ENCODE measurements around the gene MGARP. TPM values are rescaled to one million over a fixed set of nuclear protein-coding genes. Genes with fewer than 3 reads are reported as not detected.

The MGARP gene
- total and polyA plus RNA-seq, 8 donors = 0.21 to 0.55 (median 0.40) TPM; not detected in 1

GRCh38 chr4:139295206-139295941 is 15.3 kb upstream of the MGARP start:
- H3K36me3 ChIP-seq = peaks cover 0 to 29% of the 10 kb centered on the region in 2 donors
- no peaks in the 10 kb centered on the region for H3K9me3 ChIP-seq
- H3K4me3 ChIP-seq = peak overlapping the region; percentile 74 to 90
- DNase-seq (peak; percentile 95 to 100 (median 98)), ATAC-seq (peak; percentile 98)
- H3K27me3 ChIP-seq = no peaks in the 10 kb centered on the region
- peak overlapping the region; percentile 76 to 85 for H3K27ac ChIP-seq
- intact Hi-C loops (cut with DNase I) = loop anchor here in 1 of 2 donors (10.0 kb wide), 1 partner anchor 261 kb away; no protein-coding TSS in a partner anchor
- H3K4me1 ChIP-seq = peaks cover 11 to 47% of the 10 kb centered on the region in 2 donors
- TF ChIP-seq, protein P1, sequence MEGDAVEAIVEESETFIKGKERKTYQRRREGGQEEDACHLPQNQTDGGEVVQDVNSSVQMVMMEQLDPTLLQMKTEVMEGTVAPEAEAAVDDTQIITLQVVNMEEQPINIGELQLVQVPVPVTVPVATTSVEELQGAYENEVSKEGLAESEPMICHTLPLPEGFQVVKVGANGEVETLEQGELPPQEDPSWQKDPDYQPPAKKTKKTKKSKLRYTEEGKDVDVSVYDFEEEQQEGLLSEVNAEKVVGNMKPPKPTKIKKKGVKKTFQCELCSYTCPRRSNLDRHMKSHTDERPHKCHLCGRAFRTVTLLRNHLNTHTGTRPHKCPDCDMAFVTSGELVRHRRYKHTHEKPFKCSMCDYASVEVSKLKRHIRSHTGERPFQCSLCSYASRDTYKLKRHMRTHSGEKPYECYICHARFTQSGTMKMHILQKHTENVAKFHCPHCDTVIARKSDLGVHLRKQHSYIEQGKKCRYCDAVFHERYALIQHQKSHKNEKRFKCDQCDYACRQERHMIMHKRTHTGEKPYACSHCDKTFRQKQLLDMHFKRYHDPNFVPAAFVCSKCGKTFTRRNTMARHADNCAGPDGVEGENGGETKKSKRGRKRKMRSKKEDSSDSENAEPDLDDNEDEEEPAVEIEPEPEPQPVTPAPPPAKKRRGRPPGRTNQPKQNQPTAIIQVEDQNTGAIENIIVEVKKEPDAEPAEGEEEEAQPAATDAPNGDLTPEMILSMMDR (IDR thresholded peaks at IDR 0.05) = peak; percentile 95 to 96

DNA sequence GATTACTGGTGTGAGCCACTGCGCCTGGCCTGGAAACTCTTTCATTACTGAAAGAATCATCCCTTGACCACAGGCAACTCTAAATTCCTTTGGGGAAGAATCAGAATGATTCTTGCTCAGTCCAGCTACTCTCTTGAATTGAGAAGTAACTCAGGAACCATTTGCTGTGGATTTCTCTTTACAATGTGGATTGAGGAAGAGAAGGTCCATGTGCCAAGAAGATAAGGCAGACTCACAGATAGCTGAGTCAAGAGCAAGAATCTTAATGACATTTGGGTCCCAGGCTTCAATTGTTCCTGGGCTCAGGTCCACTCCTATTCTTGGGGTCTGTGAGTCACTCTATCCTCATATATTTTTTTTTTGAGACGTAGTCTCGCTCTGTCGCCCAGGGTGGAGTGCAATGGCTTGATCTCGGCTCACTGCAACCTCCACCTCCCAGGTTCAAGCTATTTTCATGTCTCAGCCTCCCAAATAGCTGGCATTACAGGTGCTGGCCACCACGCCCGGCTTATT is 6.2 kb upstream of the MGARP start:
- no peaks in the 10 kb centered on the region for H3K4me1 ChIP-seq
- H3K27me3 ChIP-seq = peaks cover 0 to 7% of the 10 kb centered on the region in 2 donors
- ATAC-seq (no peak), DNase-seq (no peak)
- H3K27ac ChIP-seq = no peak overlapping the region
- H3K36me3 ChIP-seq = peaks cover 0 to 32% of the 10 kb centered on the region in 2 donors
- peaks cover 0 to 4% of the 10 kb centered on the region in 2 donors for H3K9me3 ChIP-seq
- no peak overlapping the region for H3K4me3 ChIP-seq
- intact Hi-C loops (cut with DNase I) = no loop called here
- TF ChIP-seq, protein P1 (IDR thresholded peaks at IDR 0.05) = no peak

- intact Hi-C loops (cut with DNase I) = no loop called here
- H3K27me3 ChIP-seq = peaks cover 27 to 43% of the 10 kb centered on the region in 2 donors
- ATAC-seq (no peak), DNase-seq (no peak)
- H3K4me1 ChIP-seq = peaks cover 8 to 16% of the 10 kb centered on the region in 2 donors
- H3K36me3 ChIP-seq = no peaks in the 10 kb centered on the region
- no peak overlapping the region for H3K4me3 ChIP-seq
- TF ChIP-seq, protein P1 (IDR thresholded peaks at IDR 0.05) = no peak
- H3K9me3 ChIP-seq = peaks cover 0 to 4% of the 10 kb centered on the region in 2 donors
- H3K27ac ChIP-seq = no peak overlapping the region
These were observed 2.7 kb upstream of the MGARP start for GRCh38 chr4:139282721-139283075.

DNA sequence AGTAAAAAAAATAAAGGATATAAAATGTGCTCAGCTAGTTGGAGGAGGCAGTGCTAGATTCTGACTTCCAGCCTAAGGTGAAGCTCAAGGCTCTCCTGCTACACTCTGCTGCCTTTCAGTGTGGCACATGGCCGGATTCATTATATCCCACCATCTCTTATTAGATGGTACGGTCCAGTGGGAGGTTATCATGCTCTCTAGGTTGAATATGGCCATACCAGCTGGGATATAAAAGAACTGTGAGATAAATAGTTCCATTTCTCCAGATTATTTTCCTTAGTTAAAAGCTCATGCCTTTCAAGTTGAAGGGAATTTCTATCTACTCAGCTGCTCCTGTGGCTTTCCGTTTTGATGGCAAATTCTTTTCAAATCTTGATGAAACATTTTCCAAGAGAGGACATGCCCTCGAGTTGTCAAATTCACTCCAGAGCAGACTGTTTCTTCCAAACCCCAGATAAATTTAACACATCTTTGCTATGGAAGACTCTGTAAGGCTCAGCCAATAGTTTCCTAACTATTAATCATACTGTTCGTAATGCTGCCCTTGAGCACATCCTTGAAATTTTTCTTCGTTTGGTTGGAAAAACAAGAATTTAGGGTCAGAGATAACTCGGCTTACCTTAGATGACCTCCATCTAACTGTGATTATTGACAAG is 2.2 kb upstream of the MGARP start:
- Histone ChIP-seq H3K9me3 (peaks cover 0 to 4% of the 10 kb centered on the region in 2 donors), H3K27ac (no peak overlapping the region), H3K4me1 (peaks cover 8 to 16% of the 10 kb centered on the region in 2 donors), H3K27me3 (peaks cover 32 to 48% of the 10 kb centered on the region in 2 donors), H3K4me3 (no peak overlapping the region), H3K36me3 (no peaks in the 10 kb centered on the region)
- TF ChIP-seq, protein P1 (IDR thresholded peaks at IDR 0.05) = no peak
- ATAC-seq (no peak), DNase-seq (no peak)
- intact Hi-C loops (cut with DNase I) = no loop called here

All from left lung (tissue), 10 donors.